Fibroblast of skin of back (primary cell): Measurements from ENCODE around the gene MRGPRE.

Experiments
- DNase-seq: peaks from one replicate; pipeline ENCODE4 v3.0.0-alpha.2; 2013

The MRGPRE gene

GRCh38 chr11:3213659-3214419, 18.4 kb downstream of the MRGPRE start:
- no peak for DNase-seq

GRCh38 chr11:3208272-3208671, 23.9 kb downstream of the MRGPRE start:
- no peak for DNase-seq

GRCh38 chr11:3207526-3208189, 24.6 kb downstream of the MRGPRE start:
- DNase-seq, result no peak

- no peak for DNase-seq
Observed at GRCh38 chr11:3206922-3207204, 25.4 kb downstream of the MRGPRE start.

- no peak for DNase-seq
Observed at GRCh38 chr11:3206156-3206921, 25.9 kb downstream of the MRGPRE start.

GRCh38 chr11:3205261-3206155, 26.7 kb downstream of the MRGPRE start:
- peak; percentile 11 for DNase-seq

- no peak for DNase-seq
Observed at GRCh38 chr11:3204141-3205015, 27.8 kb downstream of the MRGPRE start.

GRCh38 chr11:3203221-3204043, 28.8 kb downstream of the MRGPRE start:
- no peak for DNase-seq

GRCh38 chr11:3202759-3203158, 29.5 kb downstream of the MRGPRE start:
- DNase-seq, result no peak

- DNase-seq, result no peak
Observed at GRCh38 chr11:3202305-3202704, 29.9 kb downstream of the MRGPRE start.

GRCh38 chr11:3201677-3202181, 30.5 kb downstream of the MRGPRE start:
- DNase-seq, result no peak

GRCh38 chr11:3201112-3201581, 31.1 kb downstream of the MRGPRE start:
- no peak for DNase-seq

GRCh38 chr11:3200388-3201111, 31.7 kb downstream of the MRGPRE start:
- no peak for DNase-seq

GRCh38 chr11:3199537-3200295, 32.5 kb downstream of the MRGPRE start:
- no peak for DNase-seq

GRCh38 chr11:3198815-3199214, 33.4 kb downstream of the MRGPRE start:
- DNase-seq, result no peak

GRCh38 chr11:3197878-3198528, 34.2 kb downstream of the MRGPRE start:
- no peak for DNase-seq

- DNase-seq, result no peak
Observed at GRCh38 chr11:3197044-3197695, 35.0 kb downstream of the MRGPRE start.
